Measurements from ENCODE around the gene SETBP1. TPM values are rescaled to one million over a fixed set of nuclear protein-coding genes. Genes with fewer than 3 reads are reported as not detected.

SETBP1 gene
- total RNA-seq, 1 donor from 2014 or later = 25.8 TPM

GRCh38 chr18:45019469-45019868, 338.8 kb downstream of the SETBP1 start:
- no peak for ATAC-seq
- TF ChIP-seq CTCF (IDR thresholded peaks at IDR 0.05) = no peak
- Histone ChIP-seq H3K36me3 (no peaks in the 10 kb centered on the region), H3K27ac (no peak overlapping the region), H3K4me3 (no peak overlapping the region), H3K27me3 (ENCODE audit: low read depth) (no peaks in the 10 kb centered on the region), H3K9me3 (no peaks in the 10 kb centered on the region), H3K4me1 (peaks cover 1% of the 10 kb centered on the region)
- intact Hi-C loops (cut with DNase I) = no loop called here
- DNase-seq = no peak

DNA sequence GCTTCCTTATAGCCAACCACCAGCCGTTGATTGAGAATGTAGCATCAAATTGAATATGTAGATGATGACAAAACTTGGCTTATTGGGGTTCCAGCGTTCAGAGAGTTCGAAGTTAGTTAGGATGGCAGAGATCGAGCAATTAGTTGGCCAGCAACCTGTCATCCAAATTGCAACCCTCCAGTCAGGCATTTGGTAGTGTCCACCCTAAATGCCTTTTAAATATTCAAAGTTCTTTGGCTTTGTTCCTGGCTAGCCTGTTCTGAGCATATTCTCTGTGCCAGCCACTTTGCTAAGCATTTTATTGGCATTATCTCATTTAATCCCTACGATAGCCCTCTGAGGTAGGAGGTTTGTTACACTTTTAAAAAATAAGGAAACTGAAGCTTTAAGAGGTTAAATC, 342.8 kb downstream of the SETBP1 start:
- no peaks in the 10 kb centered on the region for H3K9me3 ChIP-seq
- H3K27ac ChIP-seq = no peak overlapping the region
- intact Hi-C loops (cut with DNase I) = no loop called here
- DNase-seq = no peak
- H3K27me3 ChIP-seq (ENCODE audit: low read depth) = no peaks in the 10 kb centered on the region
- H3K4me3 ChIP-seq = no peak overlapping the region
- no peak for ATAC-seq
- no peaks in the 10 kb centered on the region for H3K36me3 ChIP-seq
- H3K4me1 ChIP-seq = no peaks in the 10 kb centered on the region
- TF ChIP-seq CTCF (IDR thresholded peaks at IDR 0.05) = no peak

- H3K36me3 ChIP-seq = no peaks in the 10 kb centered on the region
- no peaks in the 10 kb centered on the region for H3K9me3 ChIP-seq
- no peak for DNase-seq
- no peaks in the 10 kb centered on the region for H3K27me3 ChIP-seq (ENCODE audit: low read depth)
- intact Hi-C loops (cut with DNase I) = no loop called here
- no peak for ATAC-seq
- no peak overlapping the region for H3K27ac ChIP-seq
- H3K4me1 ChIP-seq = no peaks in the 10 kb centered on the region
- H3K4me3 ChIP-seq = no peak overlapping the region
- TF ChIP-seq CTCF (IDR thresholded peaks at IDR 0.05) = no peak
Measured at GRCh38 chr18:45024357-45025088, 343.8 kb downstream of the SETBP1 start.

DNA sequence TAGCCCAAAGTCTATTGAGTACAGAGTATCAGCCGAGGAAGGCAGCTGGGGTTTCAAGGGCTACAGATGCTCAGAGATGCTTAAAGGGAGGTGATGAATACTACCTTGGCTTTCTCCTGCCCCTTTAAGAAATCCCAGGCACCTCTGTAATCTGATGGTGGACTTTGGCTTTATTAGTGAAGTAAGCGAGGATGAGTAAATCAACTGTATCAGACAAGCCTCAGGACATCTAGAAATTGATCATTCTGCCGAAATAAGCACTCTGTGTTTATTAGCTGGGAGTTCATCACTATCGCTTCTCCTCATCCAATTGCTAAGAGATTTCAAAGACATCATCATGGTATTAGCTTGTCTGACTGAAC, 344.4 kb downstream of the SETBP1 start:
- no peak for ATAC-seq
- no peak for TF ChIP-seq CTCF (IDR thresholded peaks at IDR 0.05)
- H3K27ac ChIP-seq = no peak overlapping the region

DNA sequence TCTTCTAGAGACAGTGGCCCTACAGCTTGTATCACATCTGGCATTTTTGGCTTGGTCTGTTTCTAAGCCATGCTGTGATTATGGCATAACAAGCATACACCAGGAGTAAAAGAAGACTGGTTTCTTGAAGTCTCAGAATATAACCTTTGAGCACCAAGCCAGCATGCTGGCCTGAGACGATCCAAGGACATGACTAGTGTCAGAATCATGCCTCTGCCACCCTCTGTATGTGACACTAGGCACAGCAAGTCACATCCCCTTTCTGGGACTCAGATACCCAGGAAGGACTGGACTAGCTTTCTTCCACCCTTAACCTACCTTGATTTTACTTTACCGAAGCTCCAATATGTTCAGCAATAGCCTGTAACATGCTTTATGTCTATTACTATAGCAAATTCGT, 345.5 kb downstream of the SETBP1 start:
- Histone ChIP-seq H3K27ac (no peak overlapping the region), H3K27me3 (ENCODE audit: low read depth) (no peaks in the 10 kb centered on the region), H3K36me3 (no peaks in the 10 kb centered on the region), H3K4me3 (no peak overlapping the region), H3K9me3 (no peaks in the 10 kb centered on the region), H3K4me1 (no peaks in the 10 kb centered on the region)
- no peak for TF ChIP-seq CTCF (IDR thresholded peaks at IDR 0.05)
- DNase-seq = no peak
- no peak for ATAC-seq
- intact Hi-C loops (cut with DNase I) = no loop called here

More for the DNA sequence above, 344.4 kb downstream of the SETBP1 start:
- Histone ChIP-seq H3K27me3 (ENCODE audit: low read depth) (no peaks in the 10 kb centered on the region), H3K36me3 (no peaks in the 10 kb centered on the region), H3K9me3 (no peaks in the 10 kb centered on the region), H3K4me1 (no peaks in the 10 kb centered on the region), H3K4me3 (no peak overlapping the region)
- DNase-seq = no peak
- intact Hi-C loops (cut with DNase I) = no loop called here

All from lower lobe of right lung (tissue), 2 donors.